Gastrocnemius medialis (tissue), 4 donors: ENCODE results near the gene USE1. TPM values are rescaled to one million over a fixed set of nuclear protein-coding genes. Genes with fewer than 3 reads are reported as not detected.

Experiments
- ATAC-seq, 2 donors: fragments of 150-250 bp; one replicate each; pipeline ENCODE4 v1.9.1; 2016
- DNase-seq, 2 donors: peaks; one replicate each; pipeline ENCODE4 v3.0.0-alpha.2; 2019
- H3K27ac ChIP-seq, 4 donors: fragments of 200-600 bp; sonication (generic); 1 replicate in 1 of 4; 2 replicates in 3 of 4; pipeline ENCODE4 v1.5.1; 2016 to 2018; ENCODE audit warnings: mild to moderate bottlenecking in 2 of 4, moderate library complexity in 1 of 4
- H3K27me3 ChIP-seq, 3 donors: fragments of 200-600 bp; sonication (generic) in 2 of 3; 1 replicate in 1 of 3; 2 replicates in 2 of 3; pipeline versions ENCODE4 v1.5.1 to v1.6.0; 2016 to 2019; ENCODE audit warnings: mild to moderate bottlenecking in 1 of 3, moderate library complexity in 1 of 3
- H3K36me3 ChIP-seq, 2 donors: fragments of 200-600 bp; sonication (generic) in 1 of 2; one replicate each; pipeline ENCODE4 v1.5.1; 2017 to 2018
- H3K4me1 ChIP-seq, 2 donors: fragments of 200-600 bp; sonication (generic) in 1 of 2; one replicate each; pipeline ENCODE4 v1.5.1; 2016 to 2017; ENCODE audit warnings: mild to moderate bottlenecking in 2 of 2
- H3K4me3 ChIP-seq, 4 donors: fragments of 200-600 bp; sonication (generic) in 3 of 4; 1 replicate in 1 of 4; 2 replicates in 3 of 4; pipeline ENCODE4 v1.5.1; 2016 to 2019; ENCODE audit warnings: mild to moderate bottlenecking in 2 of 4
- H3K9me3 ChIP-seq, 3 donors: fragments of 200-600 bp; sonication (generic) in 2 of 3; 1 replicate in 1 of 3; 2 replicates in 2 of 3; pipeline ENCODE4 v1.5.1; 2016 to 2019
- CTCF ChIP-seq, 5 experiments: fragments of 450-650 bp in 3 of 5; fragments of 200-600 bp in 2 of 5; sonication (generic) in 2 of 5; IDR thresholded peaks in 4 of 5; conservative IDR thresholded peaks in 1 of 5; 1 replicate in 4 of 5; 2 replicates in 1 of 5; pipeline ENCODE4 v1.5.1; 2016 to 2019; ENCODE audit warnings: antibody characterized with exemption in 5 of 5, mild to moderate bottlenecking in 3 of 5, moderate library complexity in 3 of 5
- POLR2A ChIP-seq, 2 donors: fragments of 450-650 bp; IDR thresholded peaks; one replicate each; pipeline ENCODE4 v1.6.1; 2017; ENCODE audit warnings: antibody characterized with exemption in 2 of 2, mild to moderate bottlenecking in 2 of 2, moderate library complexity in 2 of 2
- in situ Hi-C, 4 donors: fragments of 200-750 bp; cut with MboI; loops; one replicate each; pipeline versions ENCODE4 v1.15.0 to v1.8.0; 2017; ENCODE audit warnings: low sequenced_read_pairs in 4 of 4
- intact Hi-C: fragments of 100-400 bp; cut with DNase I; formaldehyde crosslinking; loops from one replicate; pipeline ENCODE4 v1.15.1; 2023; ENCODE audit warnings: low total_unique reads
- total RNA-seq, 4 donors: library from RNA; depleted of rRNA; stranded (reverse); fragments of >200 nt; gene quantifications; one replicate each; pipeline versions ENCODE4 v1.1.0 to v1.2.3, GENCODE V29; 2016

USE1 gene
- total RNA-seq, 4 donors from 2014 or later = 14.1 to 39.9 (median 22.3) TPM

- H3K9me3 ChIP-seq = no peaks in the 10 kb centered on the region
- H3K27me3 ChIP-seq = no peaks in the 10 kb centered on the region
- ATAC-seq (no peak), DNase-seq (no peak)
- in situ Hi-C loops = loop anchor here in 1 of 4 donors (10.0 kb wide), 1 partner anchor 84 kb away; the partner anchor contains the start of gene ANKLE1
- H3K4me3 ChIP-seq = no peak overlapping the region
- H3K4me1 ChIP-seq = no peaks in the 10 kb centered on the region
- no peak overlapping the region for H3K27ac ChIP-seq
- H3K36me3 ChIP-seq = peaks cover 0 to 40% of the 10 kb centered on the region in 2 donors
- intact Hi-C loops = no loop called here
- TF ChIP-seq POLR2A (IDR thresholded peaks at IDR 0.05) (no peak), CTCF (IDR thresholded peaks at IDR 0.05 in 4 of 5, conservative IDR thresholded peaks at IDR 0.05 in 1 of 5) (no peak)
These were observed 14.6 kb upstream of the USE1 start for GRCh38 chr19:17200408-17201079.

GRCh38 chr19:17202249-17202648 is 12.9 kb upstream of the USE1 start:
- no peaks in the 10 kb centered on the region for H3K27me3 ChIP-seq
- H3K4me3 ChIP-seq = no peak overlapping the region
- no peaks in the 10 kb centered on the region for H3K9me3 ChIP-seq
- intact Hi-C loops = no loop called here
- no peaks in the 10 kb centered on the region for H3K4me1 ChIP-seq
- no peak for DNase-seq
- in situ Hi-C loops = loop anchor here in 1 of 4 donors (10.0 kb wide), 1 partner anchor 83 kb away; the partner anchor contains the start of gene ANKLE1
- no peak for ATAC-seq
- no peak for TF ChIP-seq POLR2A (IDR thresholded peaks at IDR 0.05)
- no peak for TF ChIP-seq CTCF (IDR thresholded peaks at IDR 0.05 in 4 of 5, conservative IDR thresholded peaks at IDR 0.05 in 1 of 5)
- H3K36me3 ChIP-seq = peaks cover 0 to 39% of the 10 kb centered on the region in 2 donors
- no peak overlapping the region for H3K27ac ChIP-seq

- in situ Hi-C loops = loop anchor here in 1 of 4 donors (10.0 kb wide), 1 partner anchor 82 kb away; the partner anchor contains the start of gene ANKLE1
- intact Hi-C loops = no loop called here
These were observed 12.4 kb upstream of the USE1 start for GRCh38 chr19:17202713-17203112.

GRCh38 chr19:17205237-17206140 is 9.7 kb upstream of the USE1 start:
- Histone ChIP-seq H3K9me3 (no peaks in the 10 kb centered on the region), H3K27ac (no peak overlapping the region), H3K4me1 (no peaks in the 10 kb centered on the region), H3K27me3 (no peaks in the 10 kb centered on the region), H3K36me3 (peaks cover 0 to 28% of the 10 kb centered on the region in 2 donors), H3K4me3 (no peak overlapping the region)
- intact Hi-C loops = loop anchor here (1.0 kb wide), 1 partner anchor 77 kb away; no protein-coding TSS in a partner anchor
- DNase-seq (peak in 1 of 2 donors; percentile 30), ATAC-seq (no peak)
- peak; percentile 39 to 68 (median 60) for TF ChIP-seq CTCF (IDR thresholded peaks at IDR 0.05 in 4 of 5, conservative IDR thresholded peaks at IDR 0.05 in 1 of 5)
- TF ChIP-seq POLR2A (IDR thresholded peaks at IDR 0.05) = no peak
- in situ Hi-C loops = loop anchor here in 1 of 4 donors (10.0 kb wide), 1 partner anchor 79 kb away; the partner anchor contains the start of gene ANKLE1

More at GRCh38 chr19:17202713-17203112, 12.4 kb upstream of the USE1 start:
- peaks cover 0 to 39% of the 10 kb centered on the region in 2 donors for H3K36me3 ChIP-seq
- DNase-seq (no peak), ATAC-seq (no peak)
- no peaks in the 10 kb centered on the region for H3K9me3 ChIP-seq
- TF ChIP-seq CTCF (IDR thresholded peaks at IDR 0.05 in 4 of 5, conservative IDR thresholded peaks at IDR 0.05 in 1 of 5) = no peak
- no peak for TF ChIP-seq POLR2A (IDR thresholded peaks at IDR 0.05)
- no peak overlapping the region for H3K27ac ChIP-seq
- no peak overlapping the region for H3K4me3 ChIP-seq
- H3K4me1 ChIP-seq = no peaks in the 10 kb centered on the region
- no peaks in the 10 kb centered on the region for H3K27me3 ChIP-seq
